GM18858 (cell line): ENCODE results near the gene NXPE1.

Source experiments
- ATAC-seq: cut with Tn5 transposase; IDR thresholded peaks from one replicate; pipeline ENCODE4 v1.9.1; 2021; ENCODE audit not compliant: unreplicated experiment

Gene NXPE1

DNA sequence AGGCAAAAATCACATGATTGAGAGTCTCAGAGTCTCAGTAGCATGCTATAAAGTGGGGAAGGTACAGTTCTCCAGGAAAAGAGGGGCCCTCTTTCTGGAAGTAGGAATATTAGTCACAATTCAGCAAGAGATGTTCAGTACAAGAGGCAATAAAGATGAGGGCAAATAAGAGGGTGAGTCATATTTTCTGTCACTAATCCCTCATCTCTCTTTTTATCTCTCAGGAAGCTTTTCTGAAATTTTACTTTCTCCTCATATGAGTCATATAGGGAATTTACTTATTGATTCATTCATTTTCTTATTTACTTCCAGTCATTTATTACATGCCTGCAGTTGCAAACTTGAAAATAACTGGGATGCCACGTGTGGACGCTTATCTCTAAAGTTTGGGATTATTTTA lies 3.4 kb upstream of the NXPE1 start:
- no peak for ATAC-seq

DNA sequence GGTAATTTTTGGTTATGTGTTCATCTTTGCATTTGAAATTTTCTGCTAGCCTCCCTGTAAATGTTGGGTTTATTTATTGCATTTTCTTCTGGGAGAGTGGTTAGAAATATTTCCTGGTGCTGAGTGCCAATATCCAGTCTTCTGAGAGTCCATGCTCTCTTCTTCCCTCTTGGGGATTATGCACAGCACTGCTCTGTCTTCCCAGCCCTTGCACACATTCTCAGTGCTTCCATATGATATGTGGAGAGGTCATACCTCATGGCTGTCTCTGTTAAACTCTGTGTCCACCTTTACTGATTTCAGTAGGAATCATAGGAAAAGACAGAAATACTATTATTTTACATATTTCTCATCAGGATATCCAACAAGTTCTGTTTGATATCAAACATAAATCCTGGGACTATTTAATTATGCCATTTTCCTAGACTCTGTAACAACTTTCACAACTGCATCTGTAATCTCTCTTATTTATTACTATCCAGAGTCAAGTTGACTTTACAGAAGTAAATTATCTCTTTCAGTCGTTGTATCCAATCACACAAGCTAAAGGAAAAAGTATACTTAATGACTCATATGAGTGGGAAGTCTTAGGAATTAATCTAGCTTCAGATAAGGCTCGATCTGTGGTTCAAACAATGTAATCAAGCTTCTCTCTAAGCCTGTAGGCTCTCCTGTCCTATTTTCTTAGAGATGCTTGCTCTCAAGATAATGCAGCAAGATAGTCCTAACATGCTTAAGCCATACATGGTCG lies 2.7 kb upstream of the NXPE1 start:
- ATAC-seq, result no peak

DNA sequence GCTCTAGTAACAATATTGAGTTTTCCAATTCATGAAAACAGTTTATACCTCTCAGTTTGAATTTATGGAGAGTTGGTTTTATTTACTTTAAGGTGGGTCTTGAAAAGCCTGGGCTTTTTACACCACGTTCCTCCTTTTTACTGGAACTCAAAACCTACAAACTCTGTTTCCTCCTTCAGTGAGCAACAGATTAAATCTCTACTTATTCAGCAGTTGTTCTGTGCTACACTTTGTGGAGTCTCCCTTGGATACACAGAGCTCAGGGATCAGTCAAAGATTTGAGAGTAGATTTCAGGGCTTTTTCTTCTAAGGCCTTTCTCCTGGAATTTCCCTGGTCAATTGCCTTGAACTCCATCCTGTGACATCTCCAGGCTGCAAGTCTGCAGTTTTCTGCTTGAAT lies 3.5 kb downstream of the NXPE1 start:
- ATAC-seq, result no peak

DNA sequence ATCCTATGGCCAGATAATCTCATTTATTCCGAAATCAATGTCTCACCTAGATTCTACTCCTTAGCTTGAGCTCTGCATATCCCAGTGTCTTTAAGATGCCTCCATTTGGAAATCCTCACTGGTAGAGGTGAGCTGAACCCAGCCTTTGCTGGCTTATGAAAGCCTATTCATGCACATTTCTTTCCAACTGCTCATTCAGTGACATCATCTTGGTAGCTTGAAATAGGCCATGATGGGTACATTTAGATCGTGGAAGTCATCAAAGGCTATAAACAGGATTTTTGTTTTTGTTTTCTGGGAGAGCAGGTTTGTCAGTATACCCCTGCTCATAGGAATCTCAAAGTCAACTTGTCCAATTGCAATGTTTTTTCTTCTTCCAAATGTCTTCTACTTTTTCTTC lies 6.0 kb downstream of the NXPE1 start:
- no peak for ATAC-seq

DNA sequence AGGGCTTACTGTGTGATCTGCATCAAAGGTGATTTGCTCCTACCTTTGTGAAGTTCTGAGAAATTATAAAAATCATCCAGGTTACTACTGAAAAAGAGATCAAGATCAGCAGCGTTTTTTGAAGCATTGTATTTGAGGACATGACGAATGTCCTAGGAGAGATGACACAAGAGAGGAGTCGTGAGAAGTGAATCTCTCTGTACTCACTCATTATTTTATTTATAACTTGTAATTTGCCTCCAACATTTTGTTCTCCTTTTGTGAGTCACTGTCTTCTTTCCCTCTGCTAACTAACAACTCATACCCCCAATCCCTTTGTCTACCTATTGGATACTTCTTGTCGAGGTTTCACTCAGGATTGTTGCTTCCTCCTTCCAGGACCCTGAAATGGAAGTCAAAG lies 8.6 kb downstream of the NXPE1 start:
- no peak for ATAC-seq

DNA sequence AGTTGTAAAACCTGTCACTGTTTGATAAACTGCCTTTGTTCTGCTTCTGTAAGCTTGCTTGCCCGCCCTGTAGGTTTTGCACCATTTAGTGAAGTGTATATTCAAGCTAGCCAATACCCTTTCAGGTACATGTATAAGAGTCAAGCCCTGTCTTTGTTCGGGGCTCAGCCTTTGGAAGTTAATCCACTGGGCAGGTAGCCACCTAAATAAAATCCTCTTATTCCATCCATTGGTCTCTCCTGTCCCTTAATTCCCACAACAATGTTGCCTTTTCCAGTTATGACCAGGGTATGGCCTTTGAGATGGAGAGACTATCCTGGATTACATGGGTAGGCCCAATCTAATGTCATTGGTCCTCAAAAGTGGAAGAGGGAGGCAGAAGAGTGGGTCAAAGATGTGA lies 34.0 kb downstream of the NXPE1 start:
- no peak for ATAC-seq

DNA sequence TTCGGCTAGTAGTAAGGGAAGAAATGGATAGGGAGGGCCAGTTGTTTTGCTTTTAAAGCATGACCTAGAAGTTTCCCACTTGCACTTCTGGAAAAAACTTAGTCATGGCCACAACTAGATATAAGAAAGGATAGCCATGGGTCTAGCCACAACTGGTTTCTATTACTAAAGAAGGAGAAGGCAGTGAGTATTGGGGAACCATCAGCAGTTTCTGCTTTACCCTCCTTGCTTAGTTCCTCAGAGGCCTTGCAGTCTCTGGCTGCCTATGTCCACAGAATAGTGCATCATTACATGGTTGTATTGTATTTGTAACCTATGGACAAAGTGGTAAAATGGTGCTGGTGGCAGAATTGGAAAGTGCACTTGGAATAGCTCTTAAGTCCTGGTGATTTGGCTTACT lies 35.6 kb downstream of the NXPE1 start:
- no peak for ATAC-seq

DNA sequence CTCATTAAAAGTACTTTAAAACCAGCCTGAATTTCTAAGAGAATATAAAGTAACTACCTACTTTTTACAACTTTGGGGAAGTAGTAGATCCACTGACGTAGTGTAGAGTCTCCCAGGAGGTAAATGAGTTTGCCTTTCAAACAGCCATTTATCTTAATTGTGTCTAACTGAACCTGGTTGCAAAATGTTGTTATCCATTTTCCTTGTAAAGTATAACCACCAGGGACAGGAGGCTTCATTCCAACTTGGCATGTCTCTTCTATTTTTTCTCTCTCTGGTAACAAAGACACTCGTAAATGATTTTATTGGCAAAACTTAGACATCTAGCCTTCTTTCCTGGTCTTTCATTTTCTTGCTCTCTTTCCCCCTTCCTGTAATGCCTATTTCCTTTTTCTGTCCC lies 36.9 kb downstream of the NXPE1 start:
- no peak for ATAC-seq

DNA sequence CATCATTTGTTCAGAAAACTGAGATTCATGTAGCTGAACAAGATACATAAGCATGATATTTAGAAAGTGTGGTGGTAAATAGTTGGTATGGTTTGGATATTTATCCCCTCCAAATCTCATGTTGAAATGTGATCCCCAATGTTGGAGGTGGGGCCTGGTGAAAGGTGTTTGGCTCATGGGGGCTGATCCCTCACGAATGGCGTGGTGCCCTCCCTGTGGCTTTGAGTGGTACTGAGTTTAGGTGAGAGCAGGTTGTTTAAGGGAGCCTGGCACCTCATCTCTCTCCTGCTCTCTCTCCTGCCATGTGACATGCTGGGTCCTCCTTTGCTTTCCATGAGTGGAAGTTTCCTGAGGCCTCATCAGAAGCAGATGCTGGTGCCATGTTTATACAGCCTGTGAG lies 48.1 kb downstream of the NXPE1 start:
- no peak for ATAC-seq

DNA sequence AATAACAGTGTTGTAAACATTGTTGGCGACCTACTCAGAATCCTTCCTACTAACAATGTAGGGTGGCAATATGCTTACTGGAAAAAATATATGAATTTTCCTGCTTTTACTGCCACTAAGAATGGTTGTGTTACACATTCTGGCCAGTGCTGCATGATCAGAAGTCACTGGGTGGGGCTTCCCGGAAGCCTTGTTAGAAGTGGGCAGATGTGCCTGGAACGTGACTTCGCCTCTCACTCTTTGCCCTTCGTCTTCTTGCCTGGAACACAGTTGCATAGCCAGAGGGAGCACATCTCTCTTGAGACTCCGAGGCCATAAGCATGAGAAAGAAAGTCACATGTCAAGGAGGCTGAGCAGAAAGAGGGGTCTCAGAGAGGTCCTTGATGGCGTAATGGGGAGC lies 48.6 kb downstream of the NXPE1 start:
- ATAC-seq, result no peak

DNA sequence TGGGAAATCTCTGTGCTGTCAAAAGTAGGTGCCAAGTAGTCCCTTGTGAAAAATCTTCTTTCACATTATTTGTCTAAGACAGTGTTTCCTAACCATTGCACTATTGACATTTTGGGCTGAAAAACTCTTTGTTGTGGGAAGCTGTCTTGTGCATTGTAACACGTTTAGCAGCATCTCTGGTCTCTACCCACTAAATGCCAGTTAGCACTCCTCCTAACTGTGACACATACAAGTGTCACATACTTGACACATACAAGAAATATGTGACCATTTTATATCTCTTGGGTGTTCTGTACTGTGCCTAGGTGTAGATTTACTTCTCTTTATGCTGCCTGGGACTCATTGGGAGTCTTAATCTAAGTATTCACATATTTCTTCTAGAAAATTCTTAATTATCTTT lies 57.8 kb downstream of the NXPE1 start:
- ATAC-seq, result no peak

DNA sequence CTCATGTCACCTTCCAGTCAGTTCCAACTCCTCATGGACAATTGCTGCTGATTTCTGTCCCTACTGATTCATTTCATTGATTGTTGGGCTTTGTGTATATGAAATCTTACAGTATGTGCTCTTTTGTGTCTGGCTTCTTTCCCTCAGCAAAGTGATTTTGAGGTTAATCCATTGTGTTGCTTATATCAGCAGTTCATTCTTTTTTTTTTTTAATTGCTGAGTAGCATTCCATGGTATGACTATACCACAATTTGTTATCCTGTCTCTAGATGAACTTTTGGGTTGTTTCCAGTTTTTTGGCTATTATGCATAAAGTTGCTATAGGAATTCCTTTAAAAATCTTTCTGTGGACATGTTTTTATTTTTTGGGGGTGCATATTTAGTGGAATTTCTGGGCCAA lies 59.9 kb downstream of the NXPE1 start:
- ATAC-seq, result no peak

DNA sequence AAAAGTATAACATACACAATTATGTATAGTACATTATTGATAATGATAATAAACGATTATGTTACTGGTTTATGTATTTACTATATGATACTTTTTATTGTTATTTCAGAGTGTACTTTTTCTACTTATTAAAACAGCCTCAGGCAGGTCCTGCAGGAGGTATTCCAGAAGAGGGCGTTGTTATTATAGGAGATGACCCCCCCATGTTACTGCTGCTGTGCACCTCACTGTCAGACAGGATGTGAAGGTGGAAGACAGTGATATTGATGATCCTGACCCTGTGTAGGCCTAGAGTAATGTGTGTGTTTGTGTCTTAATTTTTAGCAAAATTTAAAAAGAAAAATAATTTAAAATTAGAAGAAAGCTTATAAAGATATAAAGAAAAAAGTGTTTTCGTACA lies 62.8 kb downstream of the NXPE1 start:
- no peak for ATAC-seq

DNA sequence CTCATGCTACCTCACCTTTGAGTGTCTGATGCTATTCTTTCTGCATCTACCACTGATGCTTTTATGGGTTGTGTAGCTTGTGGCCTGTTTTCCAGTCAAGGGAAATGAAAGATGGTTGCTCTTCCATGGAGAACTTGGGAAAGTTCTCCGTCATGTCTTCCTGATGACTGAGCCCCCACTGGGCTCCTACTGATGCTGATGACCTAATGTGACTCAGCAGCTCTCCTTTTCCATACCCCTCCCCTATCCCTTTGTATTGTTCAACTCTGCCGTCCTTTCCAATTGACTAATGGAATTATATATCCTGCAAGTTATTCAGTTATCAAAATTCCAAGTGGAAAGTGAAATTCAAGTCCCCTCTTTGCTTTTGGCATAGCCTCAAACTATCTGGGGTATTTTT lies 75.8 kb downstream of the NXPE1 start:
- ATAC-seq, result no peak

DNA sequence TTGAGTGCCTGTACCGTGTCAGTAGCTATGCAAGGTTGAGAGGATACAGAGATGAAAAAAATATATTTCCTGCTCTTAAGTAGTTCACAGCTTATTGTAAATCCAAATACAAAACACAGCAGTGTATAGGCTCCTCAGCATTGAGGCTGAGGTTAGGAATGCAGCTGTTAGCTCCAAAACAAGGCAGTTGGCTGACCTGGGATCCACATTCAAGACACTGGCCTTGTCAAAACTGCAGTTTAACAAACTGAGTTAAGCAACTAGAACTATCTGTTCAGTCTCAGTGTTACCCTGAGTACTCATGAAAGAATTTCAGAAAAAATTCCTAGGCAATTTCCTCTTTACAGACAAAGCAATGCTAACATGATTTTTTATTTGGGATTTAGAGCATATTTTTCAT lies 77.6 kb downstream of the NXPE1 start:
- no peak for ATAC-seq

DNA sequence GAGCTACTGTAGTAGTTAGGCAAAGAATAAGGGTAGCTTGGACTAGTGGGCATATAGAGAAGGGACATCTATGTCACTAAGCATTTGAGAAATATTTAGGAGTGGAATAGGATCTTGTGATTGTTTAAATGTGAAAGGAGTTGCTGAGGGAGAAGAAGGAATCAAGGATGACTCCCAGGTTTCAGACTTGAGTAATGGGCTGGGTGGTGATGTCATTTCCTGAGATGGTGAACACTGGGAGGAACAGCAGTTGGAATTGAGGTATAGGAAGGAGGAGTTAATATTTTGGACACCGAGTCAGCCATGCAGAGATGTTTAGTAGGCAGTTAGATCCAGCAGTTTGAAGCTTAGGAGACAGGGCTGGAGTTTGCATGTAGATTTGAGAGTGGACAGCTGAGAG lies 80.3 kb downstream of the NXPE1 start:
- no peak for ATAC-seq

DNA sequence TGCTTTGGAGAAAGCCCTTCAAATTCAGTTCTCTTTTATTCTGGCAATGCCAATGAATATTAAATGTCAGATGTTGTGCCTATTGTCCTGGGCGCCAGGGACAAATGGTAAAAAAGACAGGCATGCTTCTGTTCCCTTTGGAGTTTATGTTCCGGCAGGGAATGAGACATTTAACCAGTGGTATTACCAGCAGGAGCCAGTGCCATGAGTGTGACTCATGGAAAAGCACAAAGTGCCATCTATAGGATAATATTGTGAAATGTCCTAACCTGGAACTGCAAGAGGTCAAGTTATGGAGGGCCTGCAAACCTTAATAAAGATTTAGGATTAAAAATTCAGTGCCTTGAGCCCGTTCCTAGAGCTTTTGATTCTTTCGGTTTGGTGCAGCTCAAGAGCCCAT lies 80.9 kb downstream of the NXPE1 start:
- ATAC-seq, result no peak

DNA sequence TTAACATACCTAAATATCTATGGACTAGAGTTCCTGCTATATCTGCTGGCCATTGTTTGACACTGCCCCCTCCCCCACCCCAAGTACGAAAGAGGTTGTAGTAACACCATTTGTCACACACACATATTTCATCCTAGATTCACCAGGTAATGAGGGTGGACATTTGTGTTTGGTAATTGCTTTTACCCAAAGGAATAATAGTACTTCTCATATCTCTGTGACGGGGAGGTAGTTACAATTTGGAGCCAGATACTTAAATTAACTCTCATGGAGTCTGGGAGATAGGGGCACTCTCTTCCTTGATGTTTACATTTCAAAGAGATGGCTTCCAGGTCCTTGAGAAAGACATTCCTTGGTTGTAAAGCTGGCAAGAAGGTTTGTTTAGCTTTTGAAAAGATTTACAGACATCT lies 81.7 kb downstream of the NXPE1 start:
- no peak for ATAC-seq

DNA sequence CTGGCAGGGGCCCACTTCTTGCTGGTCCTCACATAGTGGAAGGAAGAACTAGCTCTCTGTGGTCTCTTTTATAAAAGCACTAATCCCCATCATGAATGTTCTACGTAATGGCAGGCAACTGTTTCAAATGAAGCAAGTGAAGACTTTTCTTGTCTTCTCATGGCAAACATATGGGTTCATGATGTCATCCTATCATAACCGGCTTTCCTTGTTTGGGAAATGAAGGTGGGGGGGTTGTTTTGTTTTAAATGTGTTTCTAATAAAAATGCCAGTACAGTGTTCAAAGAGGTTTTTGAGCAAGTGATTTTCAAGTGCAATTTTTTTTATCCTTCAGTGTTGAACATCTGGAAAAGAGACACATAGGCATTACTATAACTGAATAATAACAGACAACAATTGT lies 87.0 kb downstream of the NXPE1 start:
- no peak for ATAC-seq
